ENCODE results near the gene MAB21L2. TPM values are rescaled to one million over a fixed set of nuclear protein-coding genes. Genes with fewer than 3 reads are reported as not detected.
A peak's percentile ranks its signal among the peaks of the same experiment; 100 is the strongest.

MAB21L2 gene
- total RNA-seq (2014; rRNA removed; shearing (Covaris generic)) (not detected in 2 replicates), polyA plus RNA-seq (2016; fragmentation: Nextera tagmentation; extraction: Ambion mirVana) (0.39 and 0.42 TPM in 2 replicates)
- long read RNA-seq, result 0 reads

DNA sequence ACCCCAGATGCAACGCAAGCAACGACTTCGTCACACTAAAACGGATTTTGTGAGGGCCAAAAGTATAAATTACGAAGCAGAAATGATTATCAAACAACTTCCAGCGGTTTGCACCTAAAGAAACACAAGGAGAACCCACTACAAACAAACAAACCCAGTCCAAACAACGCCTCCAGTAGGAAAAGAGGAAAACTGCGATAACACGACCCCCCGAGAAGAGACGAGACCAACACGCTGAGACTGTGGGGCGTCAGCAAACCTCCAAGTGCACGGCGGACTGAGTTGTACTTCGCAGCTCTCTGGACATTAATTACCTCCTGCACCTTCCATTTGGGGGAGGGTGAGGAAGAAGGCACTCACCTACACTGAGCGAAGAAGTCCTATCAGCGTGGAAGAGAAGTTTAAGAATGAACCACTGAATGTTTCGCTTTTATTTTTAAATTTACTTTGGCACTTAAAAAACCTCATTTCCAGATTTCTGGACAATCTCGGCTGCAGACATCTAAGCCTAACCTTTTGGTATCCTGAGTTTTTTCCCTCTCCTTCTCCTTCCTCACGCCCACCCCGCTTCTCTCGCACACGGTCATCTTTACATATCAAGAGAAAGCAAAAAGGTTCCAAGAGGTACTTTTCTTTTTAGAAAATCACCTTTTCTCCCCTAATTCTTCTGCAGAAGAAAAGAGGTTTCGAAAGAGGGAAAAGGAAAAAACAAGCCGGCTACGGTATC lies at the start of gene MAB21L2:
MAB21L2 (plus strand) TSS at position 6 of the 727 bp plus-strand sequence. CDS start 879 bp downstream, outside the sequence.
- H3K27me3 ChIP-seq (ENCODE audit: insufficient read depth), result peaks cover 93% of the 10 kb centered on the region
- peaks cover 52% of the 10 kb centered on the region for H3K4me1 Mint-ChIP-seq

DNA sequence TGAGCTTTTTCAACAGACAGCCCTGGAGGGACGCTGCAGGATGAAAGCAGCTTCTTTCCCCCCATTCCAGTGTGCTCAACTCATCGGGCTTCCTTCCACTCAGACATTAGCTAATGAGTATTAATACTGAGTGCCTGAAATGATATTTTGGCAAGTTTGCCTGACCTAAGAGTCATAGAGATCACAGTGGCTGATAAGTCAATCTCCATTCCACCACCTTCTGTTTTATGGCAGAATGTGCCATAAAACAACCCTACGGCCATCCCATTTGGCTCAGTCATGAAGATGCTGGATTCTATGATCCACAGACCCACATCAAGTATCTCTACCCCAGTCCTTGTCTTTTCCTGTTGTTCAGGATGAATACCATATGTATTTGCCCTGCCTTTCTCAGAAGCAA lies 48.3 kb upstream of the MAB21L2 start:
- H3K4me3 ChIP-seq, result no peak overlapping the region
- H3K4me1 ChIP-seq (ENCODE audit: insufficient read depth), result 0 out of 2 replicates have a peak, but pooled peaks cover 3% of the 10 kb centered on the region
- no peaks in the 10 kb centered on the region for H3K9me2 ChIP-seq (ENCODE audit: insufficient read depth)
- no peak overlapping the region for H3K27ac Mint-ChIP-seq
- H3K4me1 Mint-ChIP-seq, result no peaks in the 10 kb centered on the region; the same call in 2 of the 3 replicates
- H3K79me2 ChIP-seq (replicated peaks; ENCODE audit: insufficient read depth), result no peaks in the 10 kb centered on the region
- H2AFZ ChIP-seq, result no peak overlapping the region
- no peaks in the 10 kb centered on the region for H3K27me3 ChIP-seq (ENCODE audit: insufficient read depth)
- H3K9me3 Mint-ChIP-seq, result no peaks in the 10 kb centered on the region
- H3K4me3 Mint-ChIP-seq, result no peak overlapping the region
- H3K27ac ChIP-seq (ENCODE audit: low read depth), result no peak overlapping the region
- no peaks in the 10 kb centered on the region for H3F3A ChIP-seq (replicated peaks; ENCODE audit: low read depth)
- H3K27me3 Mint-ChIP-seq (ENCODE audit: insufficient read depth, low read depth, poor library complexity), result peaks cover 2% of the 10 kb centered on the region
- no peak for DNase-seq (ENCODE audit: low spot score)
- no peak overlapping the region for H3K4me2 ChIP-seq
- ATAC-seq, result no peak
- no peaks in the 10 kb centered on the region for H3K36me3 ChIP-seq (ENCODE audit: insufficient read depth)
- no peaks in the 10 kb centered on the region for H4K20me1 ChIP-seq (replicated peaks; ENCODE audit: insufficient read depth)
- no peaks in the 10 kb centered on the region for H3K36me3 Mint-ChIP-seq (ENCODE audit: low read depth)
- TF ChIP-seq CREB1 (CRISPR knock-in tag; IDR thresholded peaks at IDR 0.05; ENCODE audit: low read depth) (no peak), STAT1 (IDR thresholded peaks at IDR 0.05; ENCODE audit: unreplicated experiment) (no peak), ZNF331 (CRISPR knock-in tag; IDR thresholded peaks at IDR 0.05; ENCODE audit: low read depth) (no peak), EZH2 (IDR thresholded peaks at IDR 0.05; ENCODE audit: low read depth, unreplicated experiment) (no peak), EZH2phosphoT487 (IDR thresholded peaks at IDR 0.05; ENCODE audit: unreplicated experiment) (no peak)
- TF ChIP-seq, protein P1, sequence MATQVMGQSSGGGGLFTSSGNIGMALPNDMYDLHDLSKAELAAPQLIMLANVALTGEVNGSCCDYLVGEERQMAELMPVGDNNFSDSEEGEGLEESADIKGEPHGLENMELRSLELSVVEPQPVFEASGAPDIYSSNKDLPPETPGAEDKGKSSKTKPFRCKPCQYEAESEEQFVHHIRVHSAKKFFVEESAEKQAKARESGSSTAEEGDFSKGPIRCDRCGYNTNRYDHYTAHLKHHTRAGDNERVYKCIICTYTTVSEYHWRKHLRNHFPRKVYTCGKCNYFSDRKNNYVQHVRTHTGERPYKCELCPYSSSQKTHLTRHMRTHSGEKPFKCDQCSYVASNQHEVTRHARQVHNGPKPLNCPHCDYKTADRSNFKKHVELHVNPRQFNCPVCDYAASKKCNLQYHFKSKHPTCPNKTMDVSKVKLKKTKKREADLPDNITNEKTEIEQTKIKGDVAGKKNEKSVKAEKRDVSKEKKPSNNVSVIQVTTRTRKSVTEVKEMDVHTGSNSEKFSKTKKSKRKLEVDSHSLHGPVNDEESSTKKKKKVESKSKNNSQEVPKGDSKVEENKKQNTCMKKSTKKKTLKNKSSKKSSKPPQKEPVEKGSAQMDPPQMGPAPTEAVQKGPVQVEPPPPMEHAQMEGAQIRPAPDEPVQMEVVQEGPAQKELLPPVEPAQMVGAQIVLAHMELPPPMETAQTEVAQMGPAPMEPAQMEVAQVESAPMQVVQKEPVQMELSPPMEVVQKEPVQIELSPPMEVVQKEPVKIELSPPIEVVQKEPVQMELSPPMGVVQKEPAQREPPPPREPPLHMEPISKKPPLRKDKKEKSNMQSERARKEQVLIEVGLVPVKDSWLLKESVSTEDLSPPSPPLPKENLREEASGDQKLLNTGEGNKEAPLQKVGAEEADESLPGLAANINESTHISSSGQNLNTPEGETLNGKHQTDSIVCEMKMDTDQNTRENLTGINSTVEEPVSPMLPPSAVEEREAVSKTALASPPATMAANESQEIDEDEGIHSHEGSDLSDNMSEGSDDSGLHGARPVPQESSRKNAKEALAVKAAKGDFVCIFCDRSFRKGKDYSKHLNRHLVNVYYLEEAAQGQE (IDR thresholded peaks at IDR 0.05; ENCODE audit: unreplicated experiment), result no peak

More for the DNA sequence above, at the start of gene MAB21L2:
- Histone ChIP-seq H3K4me3 (peak within 1 kb of the TSS; percentile 65), H3K36me3 (ENCODE audit: insufficient read depth) (no peaks in the 10 kb centered on the region), H3K79me2 (replicated peaks; ENCODE audit: insufficient read depth) (no peaks in the 10 kb centered on the region), H3K9me2 (ENCODE audit: insufficient read depth) (no peaks in the 10 kb centered on the region), H3K4me1 (ENCODE audit: insufficient read depth) (peaks cover 46% of the 10 kb centered on the region), H3K4me2 (peak within 1 kb of the TSS; percentile 92), H3K27ac (ENCODE audit: low read depth) (no peak within 1 kb of the TSS), H2AFZ (no peak within 1 kb of the TSS), H3F3A (replicated peaks; ENCODE audit: low read depth) (no peaks in the 10 kb centered on the region), H4K20me1 (replicated peaks; ENCODE audit: insufficient read depth) (peaks cover 24% of the 10 kb centered on the region)
- H3K27ac Mint-ChIP-seq, result no peak within 1 kb of the TSS
- ATAC-seq, result peak; percentile 9
- peaks cover 66% of the 10 kb centered on the region for H3K27me3 Mint-ChIP-seq (ENCODE audit: insufficient read depth, low read depth, poor library complexity)
- peak; percentile 29 for DNase-seq (ENCODE audit: low spot score)
- no peaks in the 10 kb centered on the region for H3K36me3 Mint-ChIP-seq (ENCODE audit: low read depth)
- H3K9me3 Mint-ChIP-seq, result no peaks in the 10 kb centered on the region
- peak within 1 kb of the TSS; percentile 87 for H3K4me3 Mint-ChIP-seq
- peak; percentile 50 for TF ChIP-seq EZH2 (IDR thresholded peaks at IDR 0.05; ENCODE audit: low read depth, unreplicated experiment)
- TF ChIP-seq, protein P2, sequence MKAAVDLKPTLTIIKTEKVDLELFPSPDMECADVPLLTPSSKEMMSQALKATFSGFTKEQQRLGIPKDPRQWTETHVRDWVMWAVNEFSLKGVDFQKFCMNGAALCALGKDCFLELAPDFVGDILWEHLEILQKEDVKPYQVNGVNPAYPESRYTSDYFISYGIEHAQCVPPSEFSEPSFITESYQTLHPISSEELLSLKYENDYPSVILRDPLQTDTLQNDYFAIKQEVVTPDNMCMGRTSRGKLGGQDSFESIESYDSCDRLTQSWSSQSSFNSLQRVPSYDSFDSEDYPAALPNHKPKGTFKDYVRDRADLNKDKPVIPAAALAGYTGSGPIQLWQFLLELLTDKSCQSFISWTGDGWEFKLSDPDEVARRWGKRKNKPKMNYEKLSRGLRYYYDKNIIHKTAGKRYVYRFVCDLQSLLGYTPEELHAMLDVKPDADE (IDR thresholded peaks at IDR 0.05), result no peak
- TF ChIP-seq NANOG (IDR thresholded peaks at IDR 0.05; ENCODE audit: borderline replicate concordance), result no peak
- no peak for TF ChIP-seq ZNF114 (CRISPR knock-in tag; IDR thresholded peaks at IDR 0.05)
- TF ChIP-seq EZH2phosphoT487 (IDR thresholded peaks at IDR 0.05; ENCODE audit: unreplicated experiment), result no peak
- TF ChIP-seq, protein P3, sequence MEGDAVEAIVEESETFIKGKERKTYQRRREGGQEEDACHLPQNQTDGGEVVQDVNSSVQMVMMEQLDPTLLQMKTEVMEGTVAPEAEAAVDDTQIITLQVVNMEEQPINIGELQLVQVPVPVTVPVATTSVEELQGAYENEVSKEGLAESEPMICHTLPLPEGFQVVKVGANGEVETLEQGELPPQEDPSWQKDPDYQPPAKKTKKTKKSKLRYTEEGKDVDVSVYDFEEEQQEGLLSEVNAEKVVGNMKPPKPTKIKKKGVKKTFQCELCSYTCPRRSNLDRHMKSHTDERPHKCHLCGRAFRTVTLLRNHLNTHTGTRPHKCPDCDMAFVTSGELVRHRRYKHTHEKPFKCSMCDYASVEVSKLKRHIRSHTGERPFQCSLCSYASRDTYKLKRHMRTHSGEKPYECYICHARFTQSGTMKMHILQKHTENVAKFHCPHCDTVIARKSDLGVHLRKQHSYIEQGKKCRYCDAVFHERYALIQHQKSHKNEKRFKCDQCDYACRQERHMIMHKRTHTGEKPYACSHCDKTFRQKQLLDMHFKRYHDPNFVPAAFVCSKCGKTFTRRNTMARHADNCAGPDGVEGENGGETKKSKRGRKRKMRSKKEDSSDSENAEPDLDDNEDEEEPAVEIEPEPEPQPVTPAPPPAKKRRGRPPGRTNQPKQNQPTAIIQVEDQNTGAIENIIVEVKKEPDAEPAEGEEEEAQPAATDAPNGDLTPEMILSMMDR (conservative IDR thresholded peaks at IDR 0.05; ENCODE audit: low read depth in 2 of 2), result 0 out of 4 replicates have a peak, but pooled peaks have one; percentile 6 to 9
